Kidney glomerular epithelial cell (primary cell): ENCODE results near the gene LRRC4C.

Experiments used
- DNase-seq: peaks from one replicate; lab custom pipeline; 2025; lab: John Stamatoyannopoulos, UW

Gene LRRC4C

DNA sequence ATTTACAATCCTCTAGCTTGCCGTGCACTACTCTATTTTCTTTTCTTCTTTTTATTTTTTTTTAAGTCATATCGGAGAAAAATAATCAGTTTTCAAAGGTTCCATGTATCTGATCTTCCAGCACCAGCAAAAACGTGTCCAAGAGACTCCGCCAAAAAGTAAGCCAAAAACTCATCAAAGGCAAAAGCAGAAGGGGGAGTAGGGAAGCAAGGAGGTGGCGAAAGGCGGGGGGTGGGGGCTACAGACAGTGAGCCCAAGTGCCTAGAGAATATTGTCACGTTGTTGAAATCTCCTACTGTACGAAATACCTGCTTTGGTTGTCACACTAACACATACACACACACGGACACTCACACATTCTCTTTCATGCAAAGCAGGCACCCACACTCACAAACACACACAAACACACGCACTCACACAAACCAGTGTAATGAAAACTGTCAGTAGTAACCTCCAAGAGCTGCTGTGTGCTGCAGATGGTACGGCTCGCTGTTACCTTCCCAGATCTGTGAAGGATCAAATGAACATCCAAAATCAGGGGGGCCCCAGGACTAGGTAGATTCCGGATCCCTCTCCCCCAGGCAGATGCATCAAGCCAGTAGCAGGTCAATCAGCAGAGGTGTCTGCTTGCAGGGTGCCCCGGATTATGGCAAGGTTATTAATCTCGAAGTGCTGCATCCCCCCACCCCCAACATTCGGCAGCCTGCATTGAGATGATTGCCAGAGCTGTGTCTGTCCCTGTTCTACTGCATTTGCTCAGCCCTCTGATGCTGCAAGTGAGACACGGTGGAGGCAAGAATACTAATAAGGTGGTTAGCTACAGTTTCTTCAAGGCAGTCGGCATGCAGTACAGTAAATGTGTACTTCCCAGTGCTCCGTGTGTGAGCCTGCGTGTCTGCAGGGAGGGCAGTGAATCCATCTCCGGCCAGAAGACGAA is at the start of gene LRRC4C:
Gene LRRC4C, minus strand, starts transcription at position 188 of the 937 bp plus-strand sequence.
- DNase-seq, result no peak

GRCh38 chr11:41508121-41508520 is 48.7 kb upstream of the LRRC4C start:
- no peak for DNase-seq

- no peak for DNase-seq
These were observed 40.0 kb upstream of the LRRC4C start for GRCh38 chr11:41499429-41499828.

GRCh38 chr11:41498726-41499125 is 39.3 kb upstream of the LRRC4C start:
- no peak for DNase-seq

- no peak for DNase-seq
These were observed 38.5 kb upstream of the LRRC4C start for GRCh38 chr11:41497974-41498373.

GRCh38 chr11:41494716-41495115 is 35.3 kb upstream of the LRRC4C start:
- no peak for DNase-seq

GRCh38 chr11:41486424-41486823 is 27.0 kb upstream of the LRRC4C start:
- no peak for DNase-seq

DNA sequence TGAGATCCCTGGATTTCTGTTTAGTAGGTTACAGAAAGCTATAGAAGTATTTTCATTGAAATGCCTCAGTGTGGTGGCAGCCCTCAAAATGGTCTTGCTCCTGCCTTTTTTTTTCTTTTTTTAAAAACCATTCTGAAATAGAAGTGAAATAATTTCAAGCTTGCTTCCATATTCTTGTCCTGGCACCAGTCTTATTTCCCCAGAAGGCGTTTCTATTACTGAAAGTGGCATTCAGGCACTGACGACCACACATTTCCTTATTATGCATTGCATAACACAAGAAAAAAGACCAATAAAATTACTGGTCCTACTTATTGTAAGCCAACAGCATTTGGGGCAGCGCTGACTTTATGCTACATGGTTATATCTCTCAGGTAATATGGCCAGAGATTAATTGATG is 24.5 kb upstream of the LRRC4C start:
- no peak for DNase-seq

- no peak for DNase-seq
These were observed 19.7 kb upstream of the LRRC4C start for GRCh38 chr11:41479179-41479578.

GRCh38 chr11:41461057-41461681 is 1.7 kb upstream of the LRRC4C start:
- no peak for DNase-seq

DNA sequence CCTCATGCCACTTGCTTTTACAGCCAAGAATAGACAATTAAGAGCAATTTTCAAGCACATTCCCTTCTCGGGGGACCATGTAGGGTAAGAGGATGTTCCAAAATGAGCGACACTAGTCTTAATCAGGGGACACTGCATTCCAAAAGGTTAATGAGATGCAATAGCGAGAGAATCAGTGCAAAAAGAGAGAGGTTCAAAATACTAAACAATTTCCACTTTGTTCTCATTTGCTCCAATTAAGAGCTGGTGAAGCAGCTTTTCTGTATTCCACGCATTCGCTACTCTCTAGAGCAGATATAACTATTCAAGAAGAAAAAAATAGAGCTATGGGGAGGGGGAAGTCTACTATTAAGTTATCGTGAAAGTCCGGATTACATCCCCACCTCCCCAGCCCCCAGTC is 811 bp downstream of the LRRC4C start:
- no peak for DNase-seq

- no peak for DNase-seq
These were observed 1.3 kb downstream of the LRRC4C start for GRCh38 chr11:41458154-41458553.

GRCh38 chr11:41457216-41458014 is 2.0 kb downstream of the LRRC4C start:
- no peak for DNase-seq

DNA sequence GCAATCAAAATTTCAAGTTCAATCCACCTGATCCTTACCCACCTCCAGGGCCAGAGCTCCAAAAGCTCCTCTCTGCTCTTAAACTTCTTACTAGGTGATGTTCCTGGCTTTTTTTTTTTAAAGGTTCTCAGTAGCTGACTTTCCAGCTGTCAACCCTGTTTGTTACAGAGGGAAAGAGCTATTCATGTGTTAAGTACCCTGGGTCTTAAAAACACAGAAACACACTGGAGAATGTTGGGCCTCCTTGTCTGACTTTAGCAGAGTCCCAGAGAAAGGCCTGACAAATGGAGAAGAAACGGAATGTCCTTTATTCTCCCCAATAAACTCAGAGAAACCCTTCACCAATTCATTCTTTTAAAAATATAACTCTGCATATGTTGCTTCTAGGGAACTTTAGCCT is 3.2 kb downstream of the LRRC4C start:
- no peak for DNase-seq

DNA sequence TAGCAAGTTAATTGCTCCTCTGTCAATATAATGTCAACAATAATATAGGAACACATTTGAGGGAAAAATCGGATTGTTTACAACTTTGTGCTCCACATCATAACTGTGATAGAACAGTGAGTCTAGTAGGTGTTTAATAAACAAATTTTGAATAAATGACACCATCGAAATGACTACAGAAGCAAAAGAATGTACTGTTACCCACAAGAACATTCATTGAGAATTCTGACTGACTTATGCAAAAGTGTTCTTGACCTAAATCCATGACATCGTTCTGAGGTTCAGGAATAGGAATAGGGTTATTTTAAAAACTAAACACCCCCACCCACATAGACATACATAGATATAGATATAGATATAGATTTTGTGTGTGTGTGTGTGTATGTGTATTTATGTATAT is 8.4 kb downstream of the LRRC4C start:
- no peak for DNase-seq

DNA sequence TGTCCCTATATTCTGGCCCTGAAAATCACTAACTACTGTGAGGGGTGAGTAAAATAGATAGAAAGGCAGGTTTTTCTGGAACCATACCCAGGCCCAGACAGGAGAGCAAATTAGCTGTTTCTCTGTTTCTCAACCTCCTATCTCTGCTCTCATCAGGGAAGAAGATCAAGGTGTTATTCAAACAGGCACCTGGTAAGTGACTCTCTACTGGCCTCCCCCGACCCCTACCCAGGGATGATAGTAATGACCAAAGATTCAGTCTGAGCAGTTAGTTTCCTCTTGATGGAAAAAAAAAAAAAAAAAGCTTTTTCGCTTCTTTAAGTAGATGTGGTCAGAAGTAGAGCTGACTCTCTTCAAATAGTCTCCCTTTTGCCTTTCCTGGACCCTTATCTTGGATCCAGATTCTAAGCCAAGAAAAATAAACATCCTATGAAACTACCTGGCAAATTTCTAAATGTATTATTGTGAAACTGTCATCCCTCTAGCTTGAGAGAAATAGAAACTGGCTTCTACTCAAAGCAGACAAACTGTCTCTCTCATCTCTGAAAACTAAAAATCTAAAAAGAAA is 9.9 kb downstream of the LRRC4C start:
- DNase-seq, result no peak

- no peak for DNase-seq
These were observed 12.9 kb downstream of the LRRC4C start for GRCh38 chr11:41446566-41446965.

DNA sequence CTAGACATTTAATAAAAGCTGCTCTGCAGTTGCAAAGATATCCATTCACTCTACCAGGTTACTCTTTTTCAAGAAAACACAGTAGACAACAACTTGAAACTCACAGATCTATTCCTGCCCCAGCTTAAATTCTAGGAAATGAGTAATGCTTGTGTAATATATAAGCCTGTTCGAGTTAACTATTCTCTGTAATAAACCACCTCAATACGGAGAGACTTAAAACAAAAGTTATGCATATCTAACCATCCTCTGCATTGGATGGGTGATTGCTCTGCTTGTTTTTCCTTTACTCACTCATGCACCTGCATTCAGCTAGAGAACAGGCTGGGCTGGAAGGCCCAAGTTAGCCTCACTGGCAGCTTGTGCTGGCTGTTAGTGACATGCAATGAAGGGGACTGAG is 13.3 kb downstream of the LRRC4C start:
- peak; percentile 11 for DNase-seq

DNA sequence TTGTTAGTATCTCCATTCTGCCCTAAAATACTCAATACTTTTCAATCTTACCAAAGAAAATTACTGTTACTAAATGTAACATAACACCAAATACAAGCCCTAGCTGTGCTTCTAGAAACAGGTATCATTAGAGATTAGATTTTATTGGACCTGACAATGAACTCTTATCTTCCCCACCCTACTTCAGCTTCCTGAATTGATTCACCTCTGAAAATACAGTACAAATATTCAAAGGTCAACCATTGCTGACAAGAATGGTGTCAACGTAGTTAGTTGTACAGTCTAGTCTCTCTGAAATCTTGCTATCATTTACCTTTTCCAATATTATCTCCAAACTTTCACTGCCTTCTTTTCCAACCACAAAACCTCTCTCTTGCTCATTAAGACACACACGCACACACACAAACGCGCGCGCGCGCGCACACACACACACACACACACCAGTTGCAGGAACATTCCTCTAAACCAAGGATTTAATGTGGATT is 22.4 kb downstream of the LRRC4C start:
- no peak for DNase-seq

- no peak for DNase-seq
These were observed 23.9 kb downstream of the LRRC4C start for GRCh38 chr11:41435531-41435930.

DNA sequence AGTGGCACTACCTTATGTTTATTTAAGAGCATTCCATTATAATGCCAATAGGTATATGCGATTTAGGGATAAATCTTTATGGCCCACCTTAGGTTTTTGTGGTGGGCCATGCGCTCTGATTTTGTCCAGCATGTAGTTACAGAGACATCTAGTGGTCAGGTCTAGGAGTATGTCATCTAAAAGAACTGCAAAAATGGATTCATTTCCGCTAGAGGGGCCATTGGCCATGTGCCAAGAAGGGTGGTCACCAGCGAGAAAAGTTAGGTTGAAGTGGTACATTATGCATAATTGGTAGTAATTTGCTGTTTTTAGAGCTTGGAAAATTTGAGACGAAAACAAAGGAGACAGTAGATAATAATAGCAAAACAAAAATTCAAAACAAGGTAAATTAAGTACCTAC is 27.7 kb downstream of the LRRC4C start:
- no peak for DNase-seq

GRCh38 chr11:41419901-41420300 is 39.6 kb downstream of the LRRC4C start:
- DNase-seq, result no peak
